Measurements from ENCODE around the gene PTPRH. TPM values are rescaled to one million over a fixed set of nuclear protein-coding genes. Genes with fewer than 3 reads are reported as not detected.

PTPRH gene
- total and polyA plus RNA-seq, 9 of the 15 experiments (the other 6 are each of a cell fraction or from before 2014, with no cell fraction given), result 0.87 to 34.3 (median 22.7) TPM

GRCh38 chr19:55240713-55241020 is 31.4 kb upstream of the PTPRH start:
- DNase-seq (ENCODE audit: extremely low read depth in 1 of 4, low spot score in 3 of 4), result no peak
- H3K36me3 ChIP-seq (ENCODE audit: control insufficient read depth, insufficient read depth, low read length), result peaks cover 95% of the 10 kb centered on the region
- FAIRE-seq, result no peak
- POLR2A ChIA-PET, result interaction anchor here (1.2 to 2.4 kb wide), 3 partner anchors 10 to 167 kb away, joined by 4 to 6 read pairs (median 4); partner anchors contain the start of gene UBE2S
- no peaks in the 10 kb centered on the region for H3K9me1 ChIP-seq (ENCODE audit: control insufficient read depth, insufficient read depth, low read length)
- no peak for ATAC-seq
- 97% methylated on average over 6 of the region's 6 CpGs for WGBS (ENCODE audit: insufficient coverage, low coverage, missing lambda C conversion rate)
- no peak overlapping the region; a peak in 1 of 4 replicates for H3K9ac ChIP-seq (ENCODE audit: insufficient read depth in 1 of 2, low read depth in 2 of 2, low read length in 2 of 2)
- H3K27ac ChIP-seq (ENCODE audit: extremely low read depth, low read depth, low read length), result no peak overlapping the region
- H3K4me1 ChIP-seq (replicated peaks in 1 of 2; ENCODE audit: control insufficient read depth in 2 of 2, insufficient read depth in 2 of 2, low read length in 2 of 2), result peaks cover 0 to 9% of the 10 kb centered on the region in 2 experiments; a peak in 2 of 5 replicates
- no peaks in the 10 kb centered on the region for H3K27me3 ChIP-seq (ENCODE audit: control insufficient read depth in 2 of 2, insufficient read depth in 2 of 2, low read length in 2 of 2)
- intact Hi-C loops (cut with micrococcal nuclease), result no loop called here
- H3K4me3 ChIP-seq, result no peak overlapping the region
- CTCF ChIA-PET (ENCODE audit: low intra/inter-chr PET ratio), result no interaction called here
- no TSS peak for BruUV-seq (replicated peaks)
- no peaks in the 10 kb centered on the region for H3K9me3 ChIP-seq (replicated peaks; ENCODE audit: control insufficient read depth, insufficient read depth, low read depth, low read length)
- no peaks in the 10 kb centered on the region for H4K20me1 ChIP-seq (replicated peaks; ENCODE audit: control insufficient read depth, insufficient read depth, low read length)
- no peak overlapping the region for H3K4me2 ChIP-seq (ENCODE audit: insufficient read depth, low read length)
- H3K79me2 ChIP-seq (ENCODE audit: control insufficient read depth, insufficient read depth, low read length), result no peaks in the 10 kb centered on the region; the same call in 2 of the 3 replicates
- in situ Hi-C loops (cut with MboI), result no loop called here
- H2AFZ ChIP-seq (ENCODE audit: low read depth, low read length), result no peak overlapping the region
- no peak for TF ChIP-seq SETDB1 (IDR thresholded peaks at IDR 0.05; ENCODE audit: low read length)
- TF ChIP-seq SUPT5H (IDR thresholded peaks at IDR 0.05), result 0 out of 2 replicates have a peak, but pooled peaks have one; percentile 7

- no peak overlapping the region for H3K9ac ChIP-seq (ENCODE audit: insufficient read depth in 1 of 2, low read depth in 2 of 2, low read length in 2 of 2)
- ATAC-seq (no peak), DNase-seq (ENCODE audit: extremely low read depth in 1 of 4, low spot score in 3 of 4) (no peak), FAIRE-seq (no peak)
- no peak for TF ChIP-seq NR2C2 (CRISPR knock-in tag; IDR thresholded peaks at IDR 0.05)
- TF ChIP-seq NR2C2 (tag; IDR thresholded peaks at IDR 0.05), result no peak
- TF ChIP-seq RBFOX2 (IDR thresholded peaks at IDR 0.05; ENCODE audit: low read depth, low read length), result peak; percentile 18; the same call in 1 of the 2 replicates
- TF ChIP-seq POLR2G (IDR thresholded peaks at IDR 0.05; ENCODE audit: low read depth, low read length), result peak; percentile 36; the same call in 1 of the 2 replicates
- 98% methylated on average over 11 of the region's 12 CpGs for WGBS (ENCODE audit: insufficient coverage, low coverage, missing lambda C conversion rate)
- no peak overlapping the region for H2AFZ ChIP-seq (ENCODE audit: low read depth, low read length)
- no peak overlapping the region for H3K27ac ChIP-seq (ENCODE audit: extremely low read depth, low read depth, low read length)
- BruUV-seq (replicated peaks), result no TSS peak
- H3K4me3 ChIP-seq, result no peak overlapping the region
- peaks cover 0 to 4% of the 10 kb centered on the region in 2 experiments; a peak in 2 of 5 replicates for H3K4me1 ChIP-seq (replicated peaks in 1 of 2; ENCODE audit: control insufficient read depth in 2 of 2, insufficient read depth in 2 of 2, low read length in 2 of 2)
- in situ Hi-C loops (cut with MboI), result no loop called here
- H3K9me1 ChIP-seq (ENCODE audit: control insufficient read depth, insufficient read depth, low read length), result no peaks in the 10 kb centered on the region
- H4K20me1 ChIP-seq (replicated peaks; ENCODE audit: control insufficient read depth, insufficient read depth, low read length), result no peaks in the 10 kb centered on the region
- H3K9me3 ChIP-seq (replicated peaks; ENCODE audit: control insufficient read depth, insufficient read depth, low read depth, low read length), result no peaks in the 10 kb centered on the region
- H3K36me3 ChIP-seq (ENCODE audit: control insufficient read depth, insufficient read depth, low read length), result peaks cover 92% of the 10 kb centered on the region
- CTCF ChIA-PET (ENCODE audit: low intra/inter-chr PET ratio), result no interaction called here
- no peaks in the 10 kb centered on the region for H3K79me2 ChIP-seq (ENCODE audit: control insufficient read depth, insufficient read depth, low read length)
- no peaks in the 10 kb centered on the region for H3K27me3 ChIP-seq (ENCODE audit: control insufficient read depth in 2 of 2, insufficient read depth in 2 of 2, low read length in 2 of 2)
- POLR2A ChIA-PET, result interaction anchor here (1.1 to 2.4 kb wide), 4 partner anchors 9 to 18 kb away, joined by 3 to 7 read pairs (median 4); no protein-coding TSS in a partner anchor
- no peak overlapping the region for H3K4me2 ChIP-seq (ENCODE audit: insufficient read depth, low read length)
- intact Hi-C loops (cut with micrococcal nuclease), result no loop called here
Measured at GRCh38 chr19:55239004-55239403, 29.7 kb upstream of the PTPRH start.

Measured in K562 (cell line).